GM19395 (cell line): ENCODE data around the gene CACNB1.
"Not testable (repeated sequence)": the region's sequence is repeated elsewhere in the genome, so short reads cannot be mapped to it uniquely, and the experiment has no call there.

Source experiments
- ATAC-seq: cut with Tn5 transposase; IDR thresholded peaks from one replicate; pipeline ENCODE4 v1.9.1; 2021; ENCODE audit warnings: mild to moderate bottlenecking, moderate library complexity; ENCODE audit not compliant: unreplicated experiment

Gene CACNB1

DNA sequence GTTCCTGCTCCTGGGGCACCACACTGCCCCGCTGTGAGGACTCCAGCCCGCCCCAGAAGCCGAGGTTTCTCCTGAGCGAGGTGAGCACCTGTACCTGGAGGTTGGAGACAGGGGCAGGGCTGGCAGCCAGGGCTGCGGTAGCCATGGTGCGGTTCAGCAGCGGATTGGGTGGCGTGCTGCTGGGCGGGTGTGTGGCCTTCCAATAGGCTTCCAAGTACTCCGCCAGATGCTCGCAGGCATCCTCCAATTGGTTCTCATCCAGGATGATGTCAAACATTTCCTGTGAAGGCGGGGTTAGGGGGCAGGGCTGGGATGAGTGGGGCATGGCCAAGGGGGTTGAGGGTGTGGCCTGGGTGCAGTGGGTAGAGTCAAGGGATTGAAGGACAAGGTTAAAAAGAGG is 20.2 kb downstream of the CACNB1 start:
- no peak for ATAC-seq

GRCh38 chr17:39175695-39176093 is 21.8 kb downstream of the CACNB1 start:
- no peak for ATAC-seq

GRCh38 chr17:39174920-39175694 is 22.4 kb downstream of the CACNB1 start:
- no peak for ATAC-seq

GRCh38 chr17:39173526-39174274 is 23.8 kb downstream of the CACNB1 start:
- ATAC-seq: no peak

DNA sequence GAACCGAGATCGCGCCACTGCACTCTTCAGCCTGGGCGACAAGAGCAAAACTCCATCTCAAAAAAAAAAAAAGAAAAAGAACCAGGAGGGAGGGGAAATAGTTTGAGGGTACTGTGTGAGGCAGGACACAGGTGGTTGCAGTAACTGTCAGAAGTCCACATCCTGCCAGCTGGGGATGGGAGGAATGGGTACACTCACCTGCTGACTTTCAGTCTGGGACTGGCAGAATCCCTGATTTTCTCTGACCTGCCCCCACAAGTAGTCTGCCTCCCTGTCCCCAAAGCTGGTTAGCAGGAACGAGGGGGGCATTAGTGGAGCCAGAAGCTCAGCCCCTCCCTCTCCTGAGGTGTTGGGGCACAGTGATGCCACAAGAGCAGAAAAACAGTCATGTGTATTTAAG is 24.4 kb downstream of the CACNB1 start:
- no peak for ATAC-seq

- no peak for ATAC-seq
These were observed 25.5 kb downstream of the CACNB1 start for GRCh38 chr17:39171933-39172332.

- no peak for ATAC-seq
These were observed 26.9 kb downstream of the CACNB1 start for GRCh38 chr17:39170558-39170957.

DNA sequence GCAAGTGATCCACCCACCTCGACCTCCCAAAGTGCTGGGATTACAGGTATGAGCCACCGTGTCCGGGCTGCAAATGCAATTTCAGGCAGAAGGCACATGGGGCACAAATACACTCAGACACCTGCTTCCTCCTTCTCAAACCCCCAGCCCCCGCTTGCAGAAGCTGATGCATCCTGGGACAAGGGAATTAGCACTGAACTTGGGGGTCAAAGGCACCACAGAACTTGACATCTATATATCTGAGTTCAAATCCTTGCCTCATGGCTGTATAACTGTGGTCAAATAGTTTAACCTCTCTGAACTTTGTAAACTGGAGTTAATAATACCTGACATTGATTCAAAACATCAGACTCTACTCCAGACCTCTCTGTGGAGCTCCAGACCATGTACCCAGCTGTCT is 27.4 kb downstream of the CACNB1 start:
- ATAC-seq: no peak

GRCh38 chr17:39169518-39169917 is 28.0 kb downstream of the CACNB1 start:
- ATAC-seq: no peak

GRCh38 chr17:39169101-39169500 is 28.4 kb downstream of the CACNB1 start:
- ATAC-seq: no peak

DNA sequence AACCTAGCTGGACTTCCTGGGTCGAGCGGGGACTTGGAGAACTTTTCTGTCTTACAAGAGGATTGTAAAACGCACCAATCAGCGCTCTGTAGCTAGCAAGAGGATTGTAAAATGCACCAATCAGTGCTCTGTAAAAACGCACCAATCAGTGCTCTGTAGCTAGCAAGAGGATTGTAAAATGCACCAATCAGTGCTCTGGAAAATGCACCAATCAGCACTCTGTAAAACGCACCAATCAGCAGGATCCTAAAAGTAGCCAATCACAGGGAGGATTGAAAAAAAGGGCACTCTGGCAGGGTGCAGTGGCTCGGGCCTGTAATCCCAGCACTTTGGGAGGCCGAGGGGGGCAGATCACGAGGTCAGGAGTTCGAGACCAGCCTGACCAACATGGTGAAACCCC is 29.0 kb downstream of the CACNB1 start:
- ATAC-seq: not testable (repeated sequence)

DNA sequence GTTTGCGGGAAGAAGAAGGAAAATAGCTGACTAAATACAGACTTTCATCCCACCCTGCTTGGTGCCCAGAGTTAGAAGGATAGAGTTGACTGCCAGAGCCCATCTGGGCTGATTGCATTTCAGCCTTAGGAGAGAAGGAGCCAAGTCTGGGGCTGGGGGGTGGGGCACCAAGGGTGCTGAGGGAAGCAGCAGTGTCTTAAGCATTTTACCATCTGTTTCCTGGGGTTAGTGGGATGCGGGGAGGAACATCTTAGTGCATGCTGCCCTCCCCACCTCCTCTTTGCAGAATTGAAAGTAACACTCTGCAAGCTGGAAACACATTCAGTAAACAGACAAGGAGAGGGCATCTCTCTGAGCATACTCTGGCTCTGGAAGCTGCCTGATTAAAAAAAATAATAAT is 30.0 kb downstream of the CACNB1 start:
- no peak for ATAC-seq

DNA sequence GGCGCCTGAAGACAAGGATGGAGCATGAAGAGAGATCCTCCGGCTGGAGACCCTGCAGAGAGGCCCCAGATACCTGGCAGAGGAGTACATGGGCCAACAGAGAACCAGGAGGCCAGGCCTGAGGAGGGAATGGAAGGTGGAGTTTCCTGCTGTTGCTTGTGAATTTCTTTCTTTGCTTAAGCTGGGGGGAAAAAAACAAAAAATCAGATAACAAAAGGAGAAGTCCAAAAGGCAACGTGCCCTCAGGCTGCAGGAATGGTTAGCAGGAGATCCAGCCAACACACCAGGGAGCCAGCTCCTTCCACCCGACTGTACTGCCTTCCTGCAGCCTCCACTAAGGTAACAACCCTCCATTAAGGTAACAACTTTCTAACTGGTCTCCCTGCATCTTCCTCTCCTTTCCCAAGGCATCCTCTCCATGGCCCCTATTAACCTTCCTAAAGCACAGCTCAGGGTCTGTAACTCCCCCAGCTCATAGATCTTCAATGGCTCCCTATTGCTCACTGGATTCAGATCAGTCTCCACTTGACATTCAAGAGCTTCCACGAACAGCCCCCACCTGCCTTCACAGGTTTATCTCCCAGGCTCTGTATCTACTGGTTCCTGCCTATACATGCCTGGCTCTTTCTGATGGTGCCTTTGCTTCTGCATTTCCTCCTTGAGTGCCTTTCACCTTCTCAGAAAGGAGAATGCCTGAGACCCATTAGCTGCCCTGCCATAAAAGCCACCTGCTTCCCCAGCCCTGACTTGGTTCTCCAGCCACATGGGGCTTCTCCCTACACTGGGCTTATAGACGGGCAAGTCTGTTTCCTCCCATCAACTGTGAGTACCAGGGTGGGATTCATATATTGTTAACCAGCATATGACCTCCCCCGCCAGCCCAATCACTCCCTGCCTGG is 30.8 kb downstream of the CACNB1 start:
- ATAC-seq: no peak

GRCh38 chr17:39165841-39166349 is 31.6 kb downstream of the CACNB1 start, which contains the start of gene ARL5C:
Gene ARL5C (minus strand): TSS chr17:39166161. CDS start chr17:39165760, 401 bp downstream.
- no peak for ATAC-seq

- no peak for ATAC-seq
These were observed 32.2 kb downstream of the CACNB1 start for GRCh38 chr17:39165178-39165840.

DNA sequence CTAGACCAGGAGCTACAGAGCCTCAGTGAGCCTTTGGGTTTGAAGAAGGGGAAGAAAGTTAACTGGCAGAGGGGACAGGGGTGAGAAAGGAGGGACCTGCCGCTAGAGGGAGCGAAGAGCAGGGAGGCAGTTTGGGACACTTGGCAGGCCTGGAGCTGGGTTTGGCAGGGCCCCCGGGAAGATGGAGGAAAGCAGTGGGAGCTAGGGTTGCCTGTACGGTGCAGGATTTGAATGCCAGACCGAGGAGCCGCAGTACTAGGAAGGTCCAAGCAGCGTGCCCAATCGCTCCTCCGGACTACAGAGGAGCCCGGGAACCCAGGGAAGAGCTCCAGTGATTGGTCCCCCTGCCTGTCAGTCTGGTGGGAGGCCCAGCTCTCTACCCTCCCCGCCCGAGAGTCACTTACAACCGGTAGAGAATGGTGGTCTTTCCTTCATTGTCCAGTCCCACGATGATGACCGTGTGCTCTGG is 32.8 kb downstream of the CACNB1 start:
- peak; percentile 76 for ATAC-seq

DNA sequence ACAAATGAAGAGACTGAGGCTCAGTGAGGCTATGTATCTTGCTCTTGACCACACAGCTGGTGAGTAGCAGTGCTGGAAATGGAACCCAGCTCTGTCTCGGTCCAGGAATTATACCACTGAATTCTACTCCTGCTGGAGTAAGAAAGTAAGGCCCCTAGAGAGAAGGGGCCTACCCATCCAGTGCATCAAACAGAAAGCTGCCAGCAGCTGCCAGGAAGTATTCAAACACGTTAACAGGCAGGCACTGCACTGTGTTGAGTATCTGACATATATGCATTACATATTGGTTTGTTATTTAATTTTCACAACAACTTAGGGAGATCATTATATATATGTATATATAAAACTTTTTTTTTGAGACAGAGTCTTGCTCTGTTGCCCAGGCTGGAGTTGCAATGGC is 35.5 kb downstream of the CACNB1 start:
- ATAC-seq: no peak

GRCh38 chr17:39158623-39159022 is 38.8 kb downstream of the CACNB1 start:
- no peak for ATAC-seq

GRCh38 chr17:39156491-39156890 is 41.0 kb downstream of the CACNB1 start:
- no peak for ATAC-seq

DNA sequence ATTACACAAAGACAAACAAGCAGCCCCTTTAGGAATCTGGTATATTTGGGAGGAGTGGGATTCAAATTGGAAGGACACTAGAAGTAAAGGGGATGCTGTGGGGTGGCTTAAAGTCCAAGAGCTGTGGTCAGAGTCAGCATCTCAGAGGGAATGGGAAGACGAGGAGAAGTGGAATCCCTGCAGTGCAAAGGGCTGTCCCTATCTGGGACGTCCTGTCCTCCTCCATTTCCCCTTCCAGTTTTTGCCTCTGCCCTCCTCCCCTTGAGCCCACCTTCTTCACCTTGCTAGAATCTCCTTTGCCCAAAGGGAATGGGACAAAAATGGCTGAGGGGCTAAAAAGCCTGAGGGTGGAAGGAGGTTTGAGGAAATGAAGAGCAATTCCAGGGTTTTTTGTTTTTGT is 41.8 kb downstream of the CACNB1 start:
- no peak for ATAC-seq
